CD4-positive, alpha-beta T cell treated with Interleukin-2 at 100 ng/mL for 4 hours (primary cell): ENCODE measurements around the gene ZMIZ1.
A peak's percentile ranks its signal among the peaks of the same experiment; 100 is the strongest.
"Not testable (repeated sequence)": the region's sequence is repeated elsewhere in the genome, so short reads cannot be mapped to it uniquely, and the experiment has no call there.

Experiments
- DNase-seq: peaks from one replicate; pipeline ENCODE4 v3.0.0-alpha.2; 2020; ENCODE audit warnings: low spot score

Gene ZMIZ1

GRCh38 chr10:79031723-79032122 is 37.0 kb upstream of the ZMIZ1 start:
- DNase-seq: no peak

GRCh38 chr10:79034271-79034876 is 34.4 kb upstream of the ZMIZ1 start:
- no peak for DNase-seq

GRCh38 chr10:79036416-79036815 is 32.4 kb upstream of the ZMIZ1 start:
- not testable (repeated sequence) for DNase-seq

- no peak for DNase-seq
Measured at GRCh38 chr10:79038104-79038840, 30.5 kb upstream of the ZMIZ1 start.

GRCh38 chr10:79038841-79039201 is 29.9 kb upstream of the ZMIZ1 start:
- no peak for DNase-seq

- no peak for DNase-seq
Measured at GRCh38 chr10:79042639-79043411, 25.9 kb upstream of the ZMIZ1 start.

GRCh38 chr10:79044036-79044632 is 24.6 kb upstream of the ZMIZ1 start:
- no peak for DNase-seq

- no peak for DNase-seq
Measured at GRCh38 chr10:79044846-79045245, 23.9 kb upstream of the ZMIZ1 start.

GRCh38 chr10:79045566-79046175 is 23.1 kb upstream of the ZMIZ1 start:
- no peak for DNase-seq

- DNase-seq: no peak
Measured at GRCh38 chr10:79046326-79046725, 22.4 kb upstream of the ZMIZ1 start.

GRCh38 chr10:79046741-79047583 is 21.8 kb upstream of the ZMIZ1 start:
- DNase-seq: no peak

GRCh38 chr10:79047584-79047874 is 21.2 kb upstream of the ZMIZ1 start:
- no peak for DNase-seq

- peak; percentile 65 for DNase-seq
Measured at GRCh38 chr10:79047875-79048638, 20.7 kb upstream of the ZMIZ1 start.

- DNase-seq: no peak
Measured at GRCh38 chr10:79048639-79049550, 19.9 kb upstream of the ZMIZ1 start.

- DNase-seq: no peak
Measured at GRCh38 chr10:79049931-79050895, 18.6 kb upstream of the ZMIZ1 start.

- no peak for DNase-seq
Measured at GRCh38 chr10:79050896-79051555, 17.7 kb upstream of the ZMIZ1 start.

GRCh38 chr10:79051766-79052165 is 17.0 kb upstream of the ZMIZ1 start:
- no peak for DNase-seq
